SK-N-MC (cell line): ENCODE results near the gene RAD51D.
A peak's percentile ranks its signal among the peaks of the same experiment; 100 is the strongest.
"Not testable (repeated sequence)": the region's sequence is repeated elsewhere in the genome, so short reads cannot be mapped to it uniquely, and the experiment has no call there.

ENCODE experiments used
- DNase-seq: peaks from one replicate; pipeline ENCODE4 v3.0.0-alpha.2; 2011; ENCODE audit warnings: low read depth, low spot score
- H3K27ac ChIP-seq: fragments of 200-600 bp; sonication (generic); 2 replicates; pipeline ENCODE4 v1.5.1; 2016; ENCODE audit warnings: mixed run types
- H3K36me3 ChIP-seq: fragments of 200-600 bp; sonication (generic); 2 replicates; pipeline ENCODE4 v1.6.1; 2017; ENCODE audit warnings: antibody characterized with exemption, low read length, mixed read lengths; ENCODE audit not compliant: insufficient read depth
- H3K4me3 ChIP-seq: fragments of 200-600 bp; sonication (generic); 2 replicates; pipeline ENCODE4 v1.5.1; 2016
- H3K9ac ChIP-seq: fragments of 200-600 bp; sonication (generic); 2 replicates; pipeline ENCODE4 v1.8.0; 2017; ENCODE audit warnings: mixed run types, mixed read lengths; ENCODE audit not compliant: insufficient read length
- H3K9me3 ChIP-seq: fragments of 200-600 bp; sonication (generic); 2 replicates; pipeline ENCODE4 v1.6.1; 2017; ENCODE audit warnings: low read depth, mild to moderate bottlenecking, antibody characterized with exemption, low read length, moderate library complexity, mixed read lengths
- EZH2 ChIP-seq: fragments of 200-600 bp; sonication (generic); IDR thresholded peaks from one replicate; pipeline ENCODE4 v1.6.1; 2017; ENCODE audit warnings: antibody characterized with exemption
- FOXP2 ChIP-seq: optimal IDR thresholded peaks from 2 replicates; pipeline ENCODE3; 2011; ENCODE audit warnings: mild to moderate bottlenecking, moderate library complexity; ENCODE audit not compliant: insufficient read depth; ENCODE audit errors: extremely low read length, control extremely low read depth
- POLR2AphosphoS5 ChIP-seq: IDR thresholded peaks from 2 replicates; pipeline ENCODE4 v1.6.1; 2012; ENCODE audit warnings: mild to moderate bottlenecking, low read depth, low read length, borderline replicate concordance

The RAD51D gene

DNA sequence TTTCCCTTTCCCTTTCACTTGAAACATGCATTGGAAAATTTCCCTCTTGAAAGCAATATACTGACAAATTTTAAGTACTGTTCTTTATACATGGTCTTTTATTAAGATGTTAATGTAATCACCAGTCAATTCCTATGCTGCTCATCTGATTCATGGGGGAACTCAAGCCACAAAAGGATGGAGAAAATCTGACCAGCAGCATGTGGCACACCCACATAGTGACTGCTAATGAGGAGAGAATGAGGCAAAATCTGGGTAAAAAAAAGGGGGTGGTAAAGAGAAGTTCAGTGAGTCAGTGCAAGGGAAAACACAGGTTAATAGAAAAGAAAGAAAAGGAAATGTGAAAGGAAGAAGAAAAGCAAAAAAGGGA lies 67.4 kb downstream of the RAD51D start:
- no peak for TF ChIP-seq FOXP2
- no peak for TF ChIP-seq EZH2
- TF ChIP-seq POLR2AphosphoS5, result no peak
- H3K4me3 ChIP-seq, result no peak overlapping the region
- no peaks in the 10 kb centered on the region for H3K36me3 ChIP-seq
- H3K9ac ChIP-seq, result no peak overlapping the region
- no peak overlapping the region for H3K27ac ChIP-seq
- no peak for DNase-seq
- no peaks in the 10 kb centered on the region for H3K9me3 ChIP-seq

DNA sequence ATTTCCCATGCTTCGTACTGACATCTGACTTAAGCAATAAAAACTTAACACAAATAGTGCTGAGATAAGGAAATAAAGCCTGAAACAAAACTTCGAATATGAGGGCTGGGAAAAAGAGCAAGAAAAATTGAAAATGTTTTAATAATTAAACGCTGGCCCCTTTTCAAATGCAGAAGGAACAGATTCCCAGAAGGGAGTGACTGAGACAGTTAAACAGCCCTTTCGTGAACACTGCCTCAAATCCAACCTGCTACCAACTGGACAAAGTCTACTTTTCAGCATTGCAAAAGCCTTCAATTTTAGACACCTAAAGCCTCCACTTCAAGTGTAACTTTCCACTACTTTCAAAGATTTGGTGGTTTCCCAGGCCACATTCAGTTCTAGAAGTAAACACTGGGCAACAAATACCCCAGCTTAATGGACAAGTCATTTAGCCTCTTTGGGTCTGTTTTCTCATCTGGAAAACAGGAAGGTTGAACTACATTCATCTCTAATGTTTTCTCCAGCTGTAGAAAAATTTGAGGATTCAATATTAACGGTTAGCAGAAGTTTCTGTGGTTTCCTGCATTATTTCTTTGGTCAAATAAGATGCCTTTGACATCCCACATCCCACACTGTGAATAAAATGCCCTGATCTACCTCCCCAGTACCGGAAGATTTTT lies 68.0 kb downstream of the RAD51D start:
- H3K27ac ChIP-seq, result no peak overlapping the region
- no peak overlapping the region for H3K9ac ChIP-seq
- no peak for DNase-seq
- no peaks in the 10 kb centered on the region for H3K9me3 ChIP-seq
- no peaks in the 10 kb centered on the region for H3K36me3 ChIP-seq
- TF ChIP-seq EZH2 (no peak), POLR2AphosphoS5 (no peak), FOXP2 (no peak)
- no peak overlapping the region for H3K4me3 ChIP-seq

DNA sequence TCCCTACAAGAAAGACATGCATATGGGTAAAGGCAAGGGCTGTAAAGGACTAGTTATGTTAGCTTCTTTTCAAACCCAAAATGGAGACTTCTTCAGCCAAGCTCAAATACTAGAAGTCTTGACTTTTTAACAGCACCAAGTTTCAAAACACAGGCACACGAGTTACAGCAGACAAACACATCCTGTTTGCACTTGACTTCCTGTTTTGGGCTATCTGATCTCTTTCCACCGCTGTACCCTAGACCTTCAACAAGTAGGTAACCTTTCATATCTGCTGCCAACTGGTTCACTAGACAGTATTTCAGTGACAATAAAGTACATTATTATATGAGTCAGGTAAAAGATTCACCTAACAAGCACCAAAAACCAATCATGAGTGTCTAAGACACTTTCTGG lies 68.5 kb downstream of the RAD51D start:
- no peaks in the 10 kb centered on the region for H3K9me3 ChIP-seq
- no peak overlapping the region for H3K9ac ChIP-seq
- H3K27ac ChIP-seq, result no peak overlapping the region
- H3K4me3 ChIP-seq, result no peak overlapping the region
- TF ChIP-seq FOXP2, result no peak
- no peak for TF ChIP-seq EZH2
- no peak for TF ChIP-seq POLR2AphosphoS5
- H3K36me3 ChIP-seq, result no peaks in the 10 kb centered on the region
- no peak for DNase-seq

DNA sequence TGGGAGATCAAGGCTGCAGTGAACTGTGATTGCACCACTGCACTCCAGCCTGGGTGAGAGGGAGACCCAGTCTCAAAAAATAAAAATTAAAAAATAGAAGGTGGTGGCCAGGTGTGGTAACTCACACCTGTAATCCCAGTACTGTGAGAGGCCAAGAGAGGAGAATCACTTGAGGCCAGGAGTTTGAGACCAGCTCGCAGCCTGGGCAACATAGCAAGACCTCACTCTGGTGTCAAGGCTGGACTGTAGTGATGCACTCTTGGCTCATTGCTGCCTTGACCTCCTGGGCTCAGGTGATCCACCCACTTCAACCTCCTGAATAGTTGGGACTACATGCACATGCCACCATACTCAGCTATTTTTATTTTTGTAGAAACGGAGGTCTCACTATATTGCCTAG lies 69.5 kb downstream of the RAD51D start:
- no peak for DNase-seq
- TF ChIP-seq FOXP2, result no peak
- TF ChIP-seq POLR2AphosphoS5, result no peak
- no peak for TF ChIP-seq EZH2
- Histone ChIP-seq H3K9me3 (no peaks in the 10 kb centered on the region), H3K27ac (no peak overlapping the region), H3K9ac (no peak overlapping the region), H3K4me3 (no peak overlapping the region), H3K36me3 (no peaks in the 10 kb centered on the region)

DNA sequence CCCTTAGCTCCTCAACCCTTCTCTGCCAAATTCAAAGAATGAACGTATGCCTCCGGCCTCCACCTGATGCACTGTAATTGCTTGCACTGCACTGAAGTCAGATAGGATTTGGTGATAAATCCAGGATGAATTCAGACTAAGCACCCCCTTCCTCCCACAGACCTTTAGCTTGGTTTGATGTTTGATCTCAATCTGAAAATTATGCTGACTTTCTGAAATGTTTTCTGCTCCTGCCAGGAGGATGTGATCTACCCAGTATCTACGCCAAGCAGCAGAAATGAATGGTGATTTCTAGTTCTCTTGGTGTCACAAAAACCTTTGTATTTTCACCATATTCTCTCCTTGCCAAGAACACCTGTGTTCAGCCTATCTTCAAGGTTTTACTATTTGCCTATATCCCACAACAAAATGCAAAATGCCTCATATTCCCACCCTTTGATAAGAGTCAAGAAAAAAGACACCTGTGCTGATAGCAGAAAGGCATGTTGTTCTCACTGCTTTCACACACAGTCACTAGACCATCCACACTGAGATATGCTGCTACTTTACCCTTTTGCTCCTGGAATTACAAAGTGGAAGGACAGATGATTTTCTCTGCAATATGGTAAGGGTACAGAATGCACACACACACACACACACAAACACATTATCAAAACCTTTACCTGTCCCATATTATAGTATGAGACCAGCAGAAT lies 70.8 kb downstream of the RAD51D start:
- H3K9me3 ChIP-seq, result no peaks in the 10 kb centered on the region

DNA sequence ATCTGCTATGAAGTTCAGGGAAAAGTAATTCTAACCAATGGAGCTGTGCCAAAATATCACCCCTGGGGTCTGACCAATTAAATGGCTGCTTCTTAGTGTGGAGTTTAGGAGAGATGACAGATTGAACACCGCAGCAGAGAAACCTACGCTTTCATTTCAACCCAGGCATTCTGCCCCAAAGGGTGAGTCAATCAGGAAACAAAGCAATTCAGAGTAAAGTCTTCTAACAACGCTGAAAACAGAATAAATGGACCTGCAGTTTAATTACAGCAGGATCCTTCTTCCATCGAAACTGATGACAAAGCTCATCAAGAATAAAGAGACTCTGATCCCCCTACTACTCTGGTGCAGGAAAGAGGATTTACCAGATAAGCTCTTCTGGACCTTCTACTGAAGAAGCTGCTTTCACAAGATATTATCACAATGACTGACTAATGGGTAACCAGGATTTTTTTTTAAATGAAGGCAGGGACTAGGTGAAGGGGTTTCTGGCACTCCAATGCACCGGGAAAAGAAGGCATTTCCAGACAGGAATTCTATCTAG lies 72.8 kb downstream of the RAD51D start:
- no peaks in the 10 kb centered on the region for H3K9me3 ChIP-seq
- H3K36me3 ChIP-seq, result no peaks in the 10 kb centered on the region
- TF ChIP-seq EZH2 (no peak), FOXP2 (no peak), POLR2AphosphoS5 (no peak)
- H3K4me3 ChIP-seq, result peak overlapping the region; percentile 38; the same call in 1 of the 2 replicates
- no peak for DNase-seq
- no peak overlapping the region for H3K27ac ChIP-seq
- no peak overlapping the region for H3K9ac ChIP-seq

More for the DNA sequence above, 70.8 kb downstream of the RAD51D start:
- DNase-seq, result no peak
- Histone ChIP-seq H3K9ac (no peak overlapping the region), H3K36me3 (no peaks in the 10 kb centered on the region), H3K4me3 (no peak overlapping the region), H3K27ac (no peak overlapping the region)
- TF ChIP-seq EZH2, result no peak
- TF ChIP-seq POLR2AphosphoS5, result no peak
- no peak for TF ChIP-seq FOXP2

DNA sequence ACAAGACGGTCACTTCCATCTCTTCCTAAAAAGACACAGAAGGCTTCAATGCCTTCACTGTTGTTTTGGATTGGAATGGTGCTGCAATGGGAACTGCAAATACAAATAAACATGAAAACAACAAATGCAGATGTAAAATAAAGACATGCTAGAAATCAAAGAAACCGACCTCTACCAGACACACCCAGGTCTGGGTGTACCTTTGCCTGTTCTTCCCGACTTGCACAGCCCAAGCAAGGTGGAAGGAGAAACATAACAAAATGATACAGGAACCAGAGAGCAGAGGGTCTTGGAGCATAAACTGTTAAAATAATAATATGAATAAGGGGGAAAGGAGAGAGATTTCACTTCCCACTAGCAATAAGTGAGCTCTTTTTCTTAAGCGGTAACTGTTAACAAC lies 73.4 kb downstream of the RAD51D start:
- no peak for DNase-seq
- H3K27ac ChIP-seq, result no peak overlapping the region
- H3K36me3 ChIP-seq, result no peaks in the 10 kb centered on the region
- no peak overlapping the region for H3K9ac ChIP-seq
- no peaks in the 10 kb centered on the region for H3K9me3 ChIP-seq
- no peak for TF ChIP-seq FOXP2
- no peak for TF ChIP-seq EZH2
- TF ChIP-seq POLR2AphosphoS5, result no peak
- no peak overlapping the region for H3K4me3 ChIP-seq

DNA sequence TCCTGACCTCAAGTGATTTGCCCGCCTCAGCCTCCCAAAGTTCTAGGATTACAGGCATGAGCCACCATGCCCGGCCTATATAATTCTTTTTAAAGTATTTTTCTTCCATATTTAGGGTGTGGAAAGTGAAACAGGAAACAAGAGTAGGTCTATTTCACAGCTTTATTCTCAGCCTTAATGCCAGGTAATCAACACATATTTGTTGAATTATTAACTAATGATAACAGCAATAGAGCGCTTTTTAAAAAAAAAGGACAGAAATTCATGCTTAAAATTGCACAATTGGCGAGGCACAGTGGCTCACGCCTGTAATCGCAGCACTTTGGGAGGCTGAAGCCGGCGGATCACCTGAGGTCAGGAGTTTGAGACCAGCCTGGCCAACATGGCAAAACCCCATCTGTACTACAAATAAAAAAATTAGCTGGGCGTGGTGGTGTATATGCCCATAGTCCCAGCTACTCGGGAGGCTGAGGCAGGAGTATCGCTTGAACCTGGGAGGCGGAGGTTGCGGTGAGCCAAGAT lies 74.1 kb downstream of the RAD51D start:
- not testable (repeated sequence) for DNase-seq, H3K27ac ChIP-seq, H3K9me3 ChIP-seq, H3K36me3 ChIP-seq, H3K9ac ChIP-seq, H3K4me3 ChIP-seq
